ENCODE measurements around the gene AGR2.
A peak's percentile ranks its signal among the peaks of the same experiment; 100 is the strongest.

AGR2 gene

DNA sequence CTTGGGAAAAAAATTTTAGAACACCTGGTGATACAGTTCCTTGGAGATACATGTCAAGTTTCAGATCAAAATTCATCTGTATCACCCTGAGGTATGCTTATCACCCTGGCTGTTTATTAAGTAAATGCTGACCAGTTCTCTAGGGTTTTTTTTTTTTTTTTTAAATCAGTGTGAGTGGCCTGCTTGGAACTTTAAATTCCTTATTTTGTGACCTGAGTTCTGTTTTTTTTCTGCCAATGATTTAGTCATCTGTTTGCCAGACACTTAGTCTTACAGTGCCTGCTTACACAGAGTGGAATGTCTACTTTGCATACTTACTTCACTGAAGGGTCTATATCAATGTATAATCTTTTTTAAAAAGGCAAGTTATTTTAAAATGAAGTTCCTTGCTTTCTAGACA is 49.4 kb downstream of the AGR2 start:
- ChIA-PET CTCF (interaction anchor here (1.1 kb wide), 1 partner anchor 202 kb away, joined by 3 read pairs; no protein-coding TSS in a partner anchor), POLR2A (no interaction called here)
- TF ChIP-seq, protein P1, sequence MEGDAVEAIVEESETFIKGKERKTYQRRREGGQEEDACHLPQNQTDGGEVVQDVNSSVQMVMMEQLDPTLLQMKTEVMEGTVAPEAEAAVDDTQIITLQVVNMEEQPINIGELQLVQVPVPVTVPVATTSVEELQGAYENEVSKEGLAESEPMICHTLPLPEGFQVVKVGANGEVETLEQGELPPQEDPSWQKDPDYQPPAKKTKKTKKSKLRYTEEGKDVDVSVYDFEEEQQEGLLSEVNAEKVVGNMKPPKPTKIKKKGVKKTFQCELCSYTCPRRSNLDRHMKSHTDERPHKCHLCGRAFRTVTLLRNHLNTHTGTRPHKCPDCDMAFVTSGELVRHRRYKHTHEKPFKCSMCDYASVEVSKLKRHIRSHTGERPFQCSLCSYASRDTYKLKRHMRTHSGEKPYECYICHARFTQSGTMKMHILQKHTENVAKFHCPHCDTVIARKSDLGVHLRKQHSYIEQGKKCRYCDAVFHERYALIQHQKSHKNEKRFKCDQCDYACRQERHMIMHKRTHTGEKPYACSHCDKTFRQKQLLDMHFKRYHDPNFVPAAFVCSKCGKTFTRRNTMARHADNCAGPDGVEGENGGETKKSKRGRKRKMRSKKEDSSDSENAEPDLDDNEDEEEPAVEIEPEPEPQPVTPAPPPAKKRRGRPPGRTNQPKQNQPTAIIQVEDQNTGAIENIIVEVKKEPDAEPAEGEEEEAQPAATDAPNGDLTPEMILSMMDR (IDR thresholded peaks at IDR 0.05; ENCODE audit: insufficient read depth, low read length, missing control alignments): no peak
- no peak overlapping the region for H3K4me3 ChIP-seq (ENCODE audit: low read depth, low read length)
- no peak for DNase-seq (ENCODE audit: low read depth, low spot score)

DNA sequence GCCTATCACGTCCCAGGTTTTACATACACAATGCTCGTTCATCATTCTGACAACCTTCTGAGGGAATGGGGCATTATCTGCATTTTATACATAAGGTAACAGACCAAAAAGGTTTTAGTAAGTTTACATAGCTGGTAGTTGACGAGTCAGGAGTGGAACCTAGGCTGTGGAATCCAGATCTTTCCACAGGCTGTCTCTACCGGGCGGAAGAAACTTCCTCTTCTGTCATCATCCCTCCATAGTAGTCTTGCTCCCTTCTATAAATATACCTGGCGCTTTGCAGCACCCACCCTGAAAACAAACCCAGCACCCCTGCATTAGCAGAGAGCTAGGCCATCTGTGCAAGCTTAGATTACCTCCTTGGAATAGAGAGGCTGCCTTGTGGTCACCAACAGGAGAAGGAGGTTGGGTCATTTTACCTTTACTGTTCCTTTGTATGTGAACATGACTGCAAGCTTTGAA is 49.9 kb downstream of the AGR2 start:
- no peak for DNase-seq (ENCODE audit: low read depth, low spot score)
- CTCF ChIA-PET: interaction anchor here (1.1 kb wide), 1 partner anchor 202 kb away, joined by 3 read pairs; no protein-coding TSS in a partner anchor
- peak overlapping the region; percentile 79 for H3K4me3 ChIP-seq (ENCODE audit: low read depth, low read length)
- TF ChIP-seq, protein P1 (IDR thresholded peaks at IDR 0.05; ENCODE audit: insufficient read depth, low read length, missing control alignments): no peak
- POLR2A ChIA-PET: interaction anchor here (0.6 kb wide), 1 partner anchor 66 kb away, joined by 3 read pairs; no protein-coding TSS in a partner anchor

DNA sequence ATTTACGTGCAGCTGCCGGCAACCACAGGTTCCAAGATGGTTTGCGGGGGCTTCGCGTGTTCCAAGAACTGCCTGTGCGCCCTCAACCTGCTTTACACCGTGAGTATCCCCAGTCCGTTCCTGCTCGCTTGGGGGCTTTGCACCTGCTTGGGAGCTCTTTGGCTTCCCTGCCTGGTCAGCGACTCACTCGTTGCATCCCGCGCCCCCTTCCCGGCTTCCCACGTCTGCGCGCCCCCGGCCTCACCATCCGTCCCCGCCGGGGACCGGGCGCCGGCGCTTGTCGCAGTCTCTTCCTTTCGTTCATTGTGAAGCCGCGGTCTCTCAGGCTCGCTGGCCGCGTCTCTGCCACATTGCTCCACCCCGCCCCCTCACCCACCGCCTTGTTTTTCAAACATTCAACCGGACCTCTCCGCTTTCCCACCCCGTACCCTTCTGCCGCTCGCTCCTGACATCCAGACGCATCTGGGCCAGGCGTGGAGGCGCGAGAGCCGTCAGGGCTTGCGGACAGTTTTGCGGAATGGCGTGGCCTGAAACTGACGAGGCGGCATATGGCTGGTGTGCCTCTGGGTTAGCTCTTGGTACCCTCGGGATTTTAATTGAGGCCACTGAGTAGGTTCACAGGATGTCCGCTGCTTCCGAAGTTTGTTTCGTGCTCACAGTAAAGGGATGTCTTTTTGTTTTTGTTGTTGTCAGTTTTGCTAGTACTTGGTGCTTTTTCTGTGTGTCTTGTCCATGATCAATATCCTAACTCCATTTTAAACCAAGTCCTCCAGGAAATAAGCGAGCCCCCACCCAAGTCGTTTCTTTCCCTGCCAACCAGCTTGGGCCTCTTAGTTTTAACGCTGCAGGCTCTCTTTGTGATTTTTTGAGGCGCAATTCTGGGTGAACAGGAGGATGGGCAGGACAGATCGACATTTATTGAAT is 50.6 kb downstream of the AGR2 start:
- DNase-seq (ENCODE audit: low read depth, low spot score): no peak
- peak overlapping the region; percentile 79 for H3K4me3 ChIP-seq (ENCODE audit: low read depth, low read length)
- TF ChIP-seq, protein P1 (IDR thresholded peaks at IDR 0.05; ENCODE audit: insufficient read depth, low read length, missing control alignments): no peak
- POLR2A ChIA-PET: interaction anchor here (0.6 kb wide), 1 partner anchor 65 kb away, joined by 3 read pairs; no protein-coding TSS in a partner anchor
- CTCF ChIA-PET: no interaction called here

DNA sequence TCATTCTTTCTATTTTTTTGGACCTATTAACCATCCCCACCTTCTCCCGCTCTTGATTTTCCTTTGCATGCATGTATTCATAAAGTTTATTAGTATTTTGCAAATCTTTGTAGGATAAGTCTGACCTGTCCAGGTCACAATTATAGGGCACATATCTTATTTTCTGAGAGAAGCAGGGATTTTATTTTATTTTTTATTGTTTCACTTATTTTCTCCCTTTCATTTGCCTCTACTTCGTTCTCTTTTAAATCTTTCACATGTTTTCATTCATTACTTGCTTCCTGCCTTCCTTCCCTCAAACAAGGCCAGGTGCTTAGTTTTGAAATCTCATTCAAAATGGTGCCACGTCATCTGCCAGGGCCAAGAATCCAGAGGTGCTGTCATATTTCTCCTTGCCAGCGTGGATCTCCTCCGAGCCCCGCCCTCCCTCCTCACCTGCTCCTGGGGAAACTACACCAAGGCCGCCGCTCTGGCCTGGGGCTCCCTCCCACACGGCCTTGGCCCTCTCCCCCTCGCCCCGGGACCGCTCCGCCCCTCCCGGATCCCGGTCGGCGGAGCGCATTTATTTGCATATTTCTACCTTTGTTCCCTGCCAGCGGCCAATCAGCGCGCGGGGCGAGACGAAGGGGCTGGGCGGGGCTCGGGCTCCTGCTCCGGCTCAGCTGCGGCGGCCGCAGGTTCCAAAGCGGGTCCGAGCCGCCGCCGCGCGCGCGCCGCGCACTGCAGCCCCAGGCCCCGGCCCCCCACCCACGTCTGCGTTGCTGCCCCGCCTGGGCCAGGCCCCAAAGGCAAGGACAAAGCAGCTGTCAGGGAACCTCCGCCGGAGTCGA is 51.5 kb downstream of the AGR2 start, which contains the start of gene TSPAN13:
TSS of gene TSPAN13 (plus strand) at position 654 of the 830 bp plus-strand sequence. CDS start 213 bp downstream, outside the sequence.
- no peak for DNase-seq (ENCODE audit: low read depth, low spot score)
- ChIA-PET POLR2A (no interaction called here), CTCF (no interaction called here)
- TF ChIP-seq, protein P1 (IDR thresholded peaks at IDR 0.05; ENCODE audit: insufficient read depth, low read length, missing control alignments): no peak
- peak within 1 kb of the TSS; percentile 79 for H3K4me3 ChIP-seq (ENCODE audit: low read depth, low read length)

DNA sequence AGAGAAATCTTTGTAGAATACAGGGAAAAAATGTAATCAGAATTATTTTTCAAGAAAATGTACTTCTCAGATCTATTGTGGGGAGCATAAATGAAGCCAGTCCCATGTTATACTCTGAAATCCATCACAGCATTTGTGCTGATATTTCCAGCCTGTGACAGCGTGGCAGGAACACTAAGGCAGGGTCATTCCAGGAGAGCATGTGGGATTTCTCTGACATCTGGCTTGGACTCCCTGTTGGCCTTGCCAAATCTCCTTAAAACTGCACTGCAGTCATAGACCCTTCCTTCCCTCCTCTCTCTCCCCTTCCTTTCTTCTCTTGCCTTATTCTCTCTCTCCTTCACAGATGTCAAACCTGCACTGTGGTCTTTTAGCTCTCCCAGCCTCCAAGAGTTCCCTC is 57.7 kb downstream of the AGR2 start:
- H3K4me3 ChIP-seq (ENCODE audit: low read depth, low read length): no peak overlapping the region
- ChIA-PET CTCF (no interaction called here), POLR2A (no interaction called here)
- TF ChIP-seq, protein P1 (IDR thresholded peaks at IDR 0.05; ENCODE audit: insufficient read depth, low read length, missing control alignments): no peak
- no peak for DNase-seq (ENCODE audit: low read depth, low spot score)

All from AG04449 (cell line).